H54 (cell line): Measurements from ENCODE around the gene SPIB.

Experiments
- DNase-seq: peaks from one replicate; pipeline ENCODE4 v3.0.0; 2011; ENCODE audit warnings: low spot score, mixed read lengths; ENCODE audit not compliant: insufficient read length
- FAIRE-seq: peaks from 3 replicates; lab custom pipeline; 2011; peaks lifted over from hg19 to GRCh38; lab: Jason Lieb, UNC
- POLR2A ChIP-seq: IDR thresholded peaks from 2 replicates; pipeline ENCODE4 v1.6.1; 2011; ENCODE audit warnings: low read depth, mild to moderate bottlenecking, low read length

Gene SPIB

GRCh38 chr19:50450369-50451222, 31.9 kb downstream of the SPIB start:
- TF ChIP-seq POLR2A: no peak
- DNase-seq: no peak
- FAIRE-seq: no peak

GRCh38 chr19:50451223-50451534, 32.4 kb downstream of the SPIB start:
- no peak for TF ChIP-seq POLR2A
- no peak for DNase-seq
- no peak for FAIRE-seq

- no peak for FAIRE-seq
- no peak for TF ChIP-seq POLR2A
Observed at GRCh38 chr19:50453243-50453642, 34.5 kb downstream of the SPIB start.

GRCh38 chr19:50455992-50456391, 37.3 kb downstream of the SPIB start:
- no peak for TF ChIP-seq POLR2A
- no peak for FAIRE-seq
- DNase-seq: no peak

More at GRCh38 chr19:50453243-50453642, 34.5 kb downstream of the SPIB start:
- DNase-seq: no peak

- FAIRE-seq (no peak), DNase-seq (no peak)
- no peak for TF ChIP-seq POLR2A
Observed at GRCh38 chr19:50457300-50457699, 38.6 kb downstream of the SPIB start.

GRCh38 chr19:50458396-50459066, 39.8 kb downstream of the SPIB start:
- DNase-seq (no peak), FAIRE-seq (no peak)
- TF ChIP-seq POLR2A: no peak

- TF ChIP-seq POLR2A: no peak
- no peak for DNase-seq
- no peak for FAIRE-seq
Observed at GRCh38 chr19:50459067-50459456, 40.3 kb downstream of the SPIB start.

- DNase-seq: no peak
- no peak for TF ChIP-seq POLR2A
- no peak for FAIRE-seq
Observed at GRCh38 chr19:50459638-50460037, 40.9 kb downstream of the SPIB start.

- DNase-seq: peak; percentile 97
- no peak for TF ChIP-seq POLR2A
- no peak for FAIRE-seq
Observed at GRCh38 chr19:50460161-50460765, 41.5 kb downstream of the SPIB start.

- DNase-seq (peak; percentile 97), FAIRE-seq (peak; percentile 57)
- no peak for TF ChIP-seq POLR2A
Observed at GRCh38 chr19:50461066-50461875, 42.5 kb downstream of the SPIB start.

- DNase-seq: no peak
- FAIRE-seq: no peak
- TF ChIP-seq POLR2A: no peak
Observed at GRCh38 chr19:50462970-50463369, 44.2 kb downstream of the SPIB start.

- DNase-seq (no peak), FAIRE-seq (no peak)
- TF ChIP-seq POLR2A: no peak
Observed at GRCh38 chr19:50464348-50464747, 45.6 kb downstream of the SPIB start.

- no peak for TF ChIP-seq POLR2A
- FAIRE-seq: no peak
- DNase-seq: no peak
Observed at GRCh38 chr19:50465000-50465399, 46.3 kb downstream of the SPIB start.
